Stimulated activated CD4-positive, alpha-beta T cell treated with anti-CD3 and anti-CD28 coated beads, Interleukin-2, amount 100 ng/mL, for 24 hours (primary cell): ENCODE data around the gene DNM3.
"Not testable (repeated sequence)": the region's sequence is repeated elsewhere in the genome, so short reads cannot be mapped to it uniquely, and the experiment has no call there.

Source experiments
- DNase-seq, 2 donors: peaks; one replicate each; pipeline ENCODE4 v3.0.0-alpha.2; 2020

Gene DNM3

DNA sequence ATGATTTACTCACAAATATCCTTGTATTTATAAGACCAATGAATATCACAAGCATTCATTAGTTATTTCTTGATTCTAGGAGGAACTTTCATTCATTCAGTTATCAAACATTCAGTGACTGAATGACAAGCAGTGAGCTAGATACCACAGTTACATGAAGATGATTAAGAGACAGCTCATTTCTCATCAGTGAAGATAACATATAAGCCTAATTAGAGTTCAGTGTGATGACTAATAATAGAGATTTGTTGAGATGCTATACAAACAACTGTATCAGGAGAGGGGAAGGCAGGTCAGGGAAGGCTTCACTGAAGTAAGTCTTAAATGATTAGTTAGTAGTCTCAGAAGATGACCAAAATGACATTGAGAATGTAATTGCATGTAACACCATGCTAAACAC lies 564.6 kb downstream of the DNM3 start:
- no peak for DNase-seq

- DNase-seq: no peak
Measured at GRCh38 chr1:172406968-172407367, 565.7 kb downstream of the DNM3 start.

GRCh38 chr1:172408958-172409357 lies 567.7 kb downstream of the DNM3 start:
- no peak for DNase-seq

- no peak for DNase-seq
Measured at GRCh38 chr1:172410027-172410426, 568.7 kb downstream of the DNM3 start.

DNA sequence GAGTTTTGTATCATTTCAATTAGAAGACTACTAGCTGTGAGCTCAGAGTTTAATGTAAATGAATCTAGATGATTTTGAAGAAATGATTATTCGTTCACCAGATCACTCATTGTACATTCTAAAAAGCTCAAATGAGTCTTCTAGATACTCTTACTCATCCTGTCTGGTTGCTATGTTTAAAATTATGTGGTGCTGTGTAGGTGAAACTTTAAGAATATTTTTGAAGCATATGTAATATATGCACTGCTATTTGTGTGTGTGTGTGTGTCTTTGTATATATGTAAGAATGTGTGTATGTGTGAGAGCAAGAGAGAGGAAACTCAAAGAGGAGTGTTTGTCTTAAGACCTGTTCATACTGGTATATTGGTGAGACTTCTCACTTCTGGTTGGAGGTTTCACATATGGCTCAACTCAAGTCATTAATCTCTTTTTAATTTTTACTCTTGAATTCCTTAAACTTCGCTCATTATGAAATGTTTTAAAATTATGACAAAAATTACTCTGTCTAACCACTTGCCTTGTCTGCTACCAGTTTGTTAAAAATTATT lies 570.6 kb downstream of the DNM3 start:
- DNase-seq: no peak

- no peak for DNase-seq
Measured at GRCh38 chr1:172414331-172414730, 573.0 kb downstream of the DNM3 start.

GRCh38 chr1:172416496-172417035 lies 575.3 kb downstream of the DNM3 start:
- DNase-seq: no peak

GRCh38 chr1:172417557-172417956 lies 576.3 kb downstream of the DNM3 start:
- no peak for DNase-seq

DNA sequence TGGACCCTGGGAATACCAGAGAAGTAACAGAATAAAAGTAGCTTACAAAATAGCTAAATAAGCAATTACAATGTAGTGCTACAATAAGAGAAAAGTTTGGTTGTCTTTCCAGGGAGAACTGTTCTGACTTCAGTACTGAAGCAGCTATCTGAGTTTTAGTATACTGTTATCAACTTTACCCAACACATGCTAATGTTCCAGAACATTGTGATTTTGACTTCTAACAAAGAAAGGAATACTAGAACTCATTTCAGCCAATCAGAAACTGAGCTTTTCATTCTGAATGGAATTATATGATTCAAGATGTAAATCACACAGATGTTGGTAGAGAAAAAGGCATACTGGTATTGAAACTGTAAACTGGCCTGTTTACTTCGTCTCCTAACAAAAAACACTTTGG lies 579.1 kb downstream of the DNM3 start, which contains the start of gene C1orf105:
Gene C1orf105 (plus strand): TSS at position 301 of the 400 bp plus-strand sequence. CDS start 201 bp downstream, outside the sequence.
- DNase-seq: no peak

DNA sequence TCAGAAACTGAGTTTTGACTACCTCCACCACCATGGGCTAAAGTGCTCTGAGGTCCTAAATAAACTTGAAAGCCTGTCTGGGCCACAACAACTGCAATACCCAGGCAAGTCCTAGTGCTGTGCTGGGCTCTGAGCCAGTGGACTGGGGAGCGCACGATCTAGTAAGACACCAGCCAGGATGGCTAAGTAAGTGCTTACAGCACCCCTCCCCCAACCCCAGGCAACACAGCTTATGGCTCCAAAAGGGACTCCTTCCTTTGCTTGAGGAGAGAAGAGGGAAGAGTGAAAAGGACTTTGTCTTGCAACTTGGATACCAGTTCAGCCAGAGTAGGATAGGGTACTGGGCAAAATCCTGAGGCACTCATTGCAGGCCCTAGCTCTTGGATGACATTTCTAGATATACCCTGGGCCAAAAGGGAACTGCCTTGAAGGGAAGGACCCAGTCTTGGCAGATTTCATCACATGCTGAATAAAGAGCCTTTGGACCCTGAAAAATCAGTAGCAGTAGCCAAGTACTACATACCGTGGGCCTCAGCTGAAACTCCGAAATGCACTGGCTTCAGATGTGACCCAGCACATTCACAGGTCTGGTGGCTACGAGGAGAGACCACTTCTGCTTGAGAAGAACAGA lies 580.8 kb downstream of the DNM3 start:
- no peak for DNase-seq

DNA sequence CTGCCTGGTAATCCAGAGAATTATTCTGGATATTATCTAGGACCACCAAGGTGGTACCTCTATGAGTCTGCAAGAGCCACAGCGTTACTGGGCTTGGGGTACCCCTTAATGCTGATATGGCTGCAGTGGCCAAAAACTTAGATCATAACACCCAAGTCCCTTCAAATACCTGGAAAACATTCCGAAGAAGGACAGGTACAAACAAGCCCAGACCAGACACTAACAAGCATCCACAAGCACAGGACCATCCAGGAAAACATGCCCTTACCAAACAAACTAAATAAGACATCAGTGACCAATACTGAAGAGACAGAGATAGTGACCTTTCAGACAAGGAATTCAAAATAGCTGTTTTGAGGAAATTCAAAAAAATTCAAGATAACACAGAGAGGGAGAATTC lies 582.0 kb downstream of the DNM3 start:
- DNase-seq: no peak

GRCh38 chr1:172425339-172425738 lies 584.0 kb downstream of the DNM3 start:
- DNase-seq: no peak

DNA sequence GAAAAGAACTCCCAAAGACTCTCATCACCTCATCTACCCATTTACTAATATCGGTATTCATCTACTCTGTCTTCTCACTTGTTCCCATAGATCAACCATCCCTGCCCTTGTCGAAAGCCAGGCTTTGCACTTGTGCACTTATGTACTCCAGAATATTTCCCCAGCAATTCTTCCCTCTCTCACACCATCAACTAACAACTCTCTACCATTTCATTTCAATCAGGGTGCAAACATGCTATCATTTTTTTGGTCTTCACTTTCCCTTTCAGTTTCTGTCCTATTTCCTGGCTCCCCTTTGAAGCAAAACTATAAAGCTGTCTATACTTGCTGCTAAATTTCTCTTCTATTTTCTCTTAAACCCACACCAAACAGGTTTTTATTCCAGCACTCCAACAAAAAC lies 585.9 kb downstream of the DNM3 start:
- DNase-seq: no peak

DNA sequence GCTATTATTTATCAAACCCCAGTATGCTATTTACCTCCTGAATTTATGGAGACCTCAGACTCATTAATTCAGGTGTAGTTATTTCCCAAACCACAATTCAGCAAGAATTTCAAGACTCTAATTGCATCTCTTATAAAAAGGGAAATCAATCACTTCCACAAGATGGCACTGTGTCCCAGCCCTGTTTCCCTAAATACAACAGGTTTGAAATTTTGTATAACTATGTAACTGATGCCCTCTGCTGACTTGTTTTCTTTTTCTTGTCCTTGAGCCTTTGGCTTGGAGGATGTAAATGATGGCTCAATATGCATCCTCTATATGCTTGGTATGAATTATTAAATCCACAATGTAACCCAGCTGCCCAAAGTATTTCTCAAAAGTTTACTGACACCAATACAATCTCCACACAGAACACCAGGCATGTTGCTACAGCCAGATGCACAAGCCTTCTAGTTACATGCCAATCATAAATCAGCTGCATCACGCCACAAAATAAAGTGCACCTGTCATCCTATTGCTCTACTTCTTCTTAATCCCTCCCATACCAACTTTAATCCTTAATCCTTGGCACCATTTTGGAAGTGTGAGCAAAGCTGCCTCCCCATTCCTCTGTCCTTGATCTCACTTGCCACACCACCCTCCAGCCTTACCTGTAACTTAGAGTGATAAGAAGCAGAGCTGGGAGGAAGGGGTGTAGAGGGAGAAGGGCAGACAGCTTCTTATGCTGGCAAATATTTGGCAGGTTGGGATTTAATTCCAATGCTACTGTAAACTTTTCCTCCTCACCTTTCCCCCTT lies 588.2 kb downstream of the DNM3 start:
- peak in 1 of 2 donors; percentile 43 for DNase-seq

- DNase-seq: no peak
Measured at GRCh38 chr1:172430128-172430454, 588.8 kb downstream of the DNM3 start.

DNA sequence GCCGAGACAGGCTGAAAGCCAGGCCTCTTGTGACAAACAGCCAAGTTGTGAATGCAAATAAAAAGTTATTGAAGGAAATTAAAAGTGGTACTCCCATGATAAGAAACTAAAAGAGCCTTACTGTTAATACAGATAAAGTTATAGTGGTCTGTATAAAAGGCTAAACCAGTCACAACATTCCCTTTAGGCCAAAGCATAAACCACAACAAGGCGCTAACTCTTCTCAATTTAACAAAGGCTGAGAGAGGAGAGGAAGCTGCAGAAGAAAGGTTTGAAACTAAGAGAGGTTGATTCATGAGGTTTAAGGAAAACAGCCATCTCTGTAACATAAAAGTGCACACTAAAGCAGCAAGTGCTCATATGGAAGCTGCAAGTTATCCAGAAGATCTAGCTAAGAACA lies 589.9 kb downstream of the DNM3 start:
- DNase-seq: no peak

- DNase-seq: no peak
Measured at GRCh38 chr1:172431721-172432192, 590.5 kb downstream of the DNM3 start.

GRCh38 chr1:172437183-172437582 lies 595.9 kb downstream of the DNM3 start:
- DNase-seq: not testable (repeated sequence)

- DNase-seq: no peak
Measured at GRCh38 chr1:172442404-172442803, 601.1 kb downstream of the DNM3 start.

DNA sequence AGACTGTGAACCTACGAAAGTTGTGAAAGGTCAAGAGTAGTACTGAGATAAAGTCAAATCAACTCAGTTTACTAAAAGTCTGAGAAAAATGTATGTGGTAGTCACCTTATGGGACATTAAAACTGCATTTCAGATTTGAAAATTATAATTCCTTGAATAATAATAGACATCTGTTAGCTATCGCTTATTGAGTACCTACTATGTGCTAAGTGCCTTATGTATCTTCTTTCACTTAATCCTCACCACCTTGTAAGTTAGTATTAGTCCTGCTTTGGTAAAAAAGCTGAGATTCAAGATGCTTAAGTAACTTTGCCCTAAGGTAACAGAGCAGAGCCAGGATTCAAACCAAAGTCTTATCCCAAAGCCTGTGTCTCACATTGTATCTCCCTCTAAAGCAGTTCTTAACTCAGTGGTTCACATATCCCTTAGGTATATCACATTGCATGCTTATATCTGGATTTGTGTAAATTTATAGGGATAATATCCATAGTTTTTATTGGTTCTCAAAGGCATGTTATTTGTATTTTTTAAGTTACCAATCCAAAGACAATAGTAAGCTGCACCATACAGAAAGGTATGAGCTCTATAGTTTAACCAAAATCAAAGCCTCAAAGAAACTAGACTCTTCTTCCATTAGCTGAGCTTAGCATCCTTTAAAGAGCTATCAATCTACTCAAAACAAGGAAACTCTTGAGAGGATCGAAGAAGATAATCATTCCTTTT lies 601.7 kb downstream of the DNM3 start:
- no peak for DNase-seq

DNA sequence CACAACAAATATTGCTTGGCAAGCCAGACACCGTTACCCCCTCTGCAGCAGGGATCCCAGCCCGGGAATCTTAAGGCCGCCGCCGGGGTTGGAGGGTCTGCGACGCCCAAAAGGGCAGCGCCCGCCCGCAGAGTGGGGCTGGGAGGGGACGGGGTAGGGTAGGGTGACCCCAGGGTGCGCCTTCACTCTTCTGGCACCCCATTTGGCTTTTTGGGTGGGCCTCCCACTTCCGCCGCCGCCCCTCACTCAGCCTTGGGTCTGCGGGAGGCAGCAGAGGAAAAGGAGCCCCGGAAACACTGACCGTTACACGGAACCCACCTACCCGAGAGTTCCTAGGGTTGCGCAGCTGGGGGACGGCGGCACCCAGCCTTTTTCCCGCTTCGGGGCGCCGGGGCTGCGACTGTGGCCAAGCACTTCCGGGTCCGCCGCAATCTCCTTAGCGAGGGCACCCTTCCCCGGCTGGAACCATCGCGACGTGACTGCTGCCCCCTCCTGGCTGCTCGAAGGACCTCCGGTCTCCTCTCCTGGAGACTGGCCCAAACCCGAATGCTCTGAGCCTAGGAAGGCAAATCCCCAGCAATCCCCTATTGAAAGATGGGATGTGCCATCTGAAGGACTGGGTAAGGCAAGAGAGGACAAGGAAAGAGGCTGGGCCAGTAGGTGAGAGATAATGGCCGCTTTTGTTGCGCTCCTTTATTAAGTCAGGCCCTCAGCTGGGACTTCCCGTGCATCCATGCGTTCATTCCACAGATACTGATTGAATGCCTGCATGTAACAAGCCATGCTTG lies 602.6 kb downstream of the DNM3 start, which contains the start of gene PIGC:
Gene PIGC (minus strand): TSS at position 404 of the 788 bp plus-strand sequence. CDS start 1,447 bp downstream, outside the sequence.
- DNase-seq: peak; percentile 95 to 96

GRCh38 chr1:172446547-172446946 lies 605.2 kb downstream of the DNM3 start:
- DNase-seq: no peak
